NCI-H2107 treated with DMSO at 0.1 percent for 48 hours (cell line): ENCODE results near the gene LMTK3.
"Not testable (repeated sequence)": the region's sequence is repeated elsewhere in the genome, so short reads cannot be mapped to it uniquely, and the experiment has no call there.

ENCODE experiments used
- DNase-seq: peaks from one replicate; lab custom pipeline; 2025; ENCODE audit not compliant: unreplicated experiment; lab: John Stamatoyannopoulos, UW

The LMTK3 gene

DNA sequence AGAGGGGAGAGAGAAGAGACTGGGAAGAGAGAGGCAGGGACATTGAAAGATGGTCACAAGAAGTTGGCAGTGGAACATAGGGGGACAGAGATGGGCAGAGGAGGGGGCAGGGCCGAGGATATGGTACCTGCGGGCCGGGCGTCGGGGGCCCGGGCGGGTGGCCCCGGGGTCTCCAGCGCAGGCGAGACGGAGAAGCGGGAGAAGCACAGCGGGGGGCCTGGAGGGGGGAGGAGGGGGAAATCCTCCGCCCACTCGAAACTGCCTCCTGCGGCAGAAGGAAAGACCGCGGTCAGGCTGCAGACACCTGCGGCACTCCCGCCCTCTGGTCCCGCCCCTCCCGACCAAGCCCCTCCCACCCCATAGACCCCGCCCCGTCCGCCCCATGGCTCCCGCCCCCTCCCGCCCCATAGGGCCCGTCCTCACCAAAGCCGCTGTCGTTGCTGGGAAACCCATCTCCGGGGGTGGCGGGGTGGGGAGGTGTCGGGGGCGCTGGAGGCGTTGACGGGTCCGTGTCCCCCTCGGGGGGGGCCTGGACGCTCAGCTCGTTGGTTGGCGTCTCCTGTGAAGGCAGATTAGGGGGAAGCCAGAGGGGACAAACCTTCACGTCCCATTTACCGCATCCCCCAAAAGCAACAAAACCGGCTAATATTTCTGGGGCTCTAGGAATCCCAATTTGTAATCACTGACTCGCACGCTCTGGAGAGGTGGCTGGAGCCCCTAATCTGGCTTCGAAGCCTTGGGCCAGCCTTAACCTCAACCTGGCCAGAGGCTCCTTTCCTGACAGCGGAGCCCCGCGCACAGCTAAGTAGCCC lies 20.4 kb downstream of the LMTK3 start:
- peak; percentile 26 for DNase-seq

GRCh38 chr19:48489608-48490216 lies 21.9 kb downstream of the LMTK3 start:
- no peak for DNase-seq

DNA sequence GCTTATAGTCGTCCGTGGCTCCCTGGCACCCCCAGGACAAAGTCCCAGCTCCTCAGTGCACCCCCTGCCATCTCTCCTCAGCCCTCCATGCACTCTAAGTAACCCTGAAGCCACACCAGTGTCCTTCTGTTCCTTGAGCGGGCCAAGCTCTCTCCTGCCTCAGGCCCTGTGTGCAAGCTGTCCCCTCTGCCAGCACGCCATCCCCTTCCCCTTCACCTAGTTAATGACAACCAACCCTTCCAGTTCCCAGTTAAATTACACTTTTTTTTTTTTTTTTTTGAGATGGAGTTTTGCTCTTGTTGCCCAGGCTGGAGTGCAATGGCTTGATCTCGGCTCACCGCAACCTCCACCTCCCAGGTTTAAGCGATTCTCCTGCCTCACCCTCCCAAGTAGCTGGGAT lies 23.2 kb downstream of the LMTK3 start:
- not testable (repeated sequence) for DNase-seq

GRCh38 chr19:48487948-48488347 lies 23.7 kb downstream of the LMTK3 start:
- DNase-seq: no peak

DNA sequence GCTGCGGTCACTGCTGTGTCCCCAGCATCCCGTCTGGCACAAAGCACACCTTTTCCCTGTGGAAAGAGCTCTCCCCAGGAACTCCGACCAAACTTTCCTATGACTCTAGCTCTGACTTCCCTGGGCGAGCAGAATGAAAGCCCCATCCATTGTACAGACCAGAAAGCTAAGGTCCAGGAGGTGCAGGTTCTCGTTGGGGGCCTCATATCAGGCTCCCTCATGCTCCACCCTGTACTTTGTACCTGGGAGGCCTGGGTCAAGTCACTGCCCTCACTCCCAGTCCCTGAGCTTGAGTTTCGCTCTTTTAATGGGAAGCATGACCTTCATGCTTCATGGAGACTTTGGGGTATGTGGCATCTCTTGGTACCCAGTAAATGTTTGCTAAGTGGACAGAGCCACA lies 24.1 kb downstream of the LMTK3 start:
- no peak for DNase-seq

DNA sequence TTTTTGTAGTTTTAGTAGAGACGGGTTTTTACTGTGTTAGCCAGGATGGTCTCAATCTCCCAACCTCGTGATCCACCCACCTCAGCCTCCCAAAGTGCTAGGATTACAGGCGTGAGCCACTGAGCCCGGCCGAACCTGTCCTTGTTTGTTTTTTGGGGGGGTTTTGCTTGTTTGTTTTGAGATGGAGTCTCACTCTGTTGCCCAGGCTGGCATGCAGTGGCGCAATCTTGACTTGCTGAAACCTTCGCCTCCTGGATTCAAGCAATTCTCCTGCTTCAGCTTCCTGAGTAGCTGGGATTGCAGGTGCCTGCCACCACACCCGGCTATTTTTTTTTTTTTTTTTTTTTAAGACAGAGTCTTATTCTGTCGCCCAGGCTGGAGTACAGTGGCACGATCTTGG lies 24.9 kb downstream of the LMTK3 start:
- DNase-seq: not testable (repeated sequence)

DNA sequence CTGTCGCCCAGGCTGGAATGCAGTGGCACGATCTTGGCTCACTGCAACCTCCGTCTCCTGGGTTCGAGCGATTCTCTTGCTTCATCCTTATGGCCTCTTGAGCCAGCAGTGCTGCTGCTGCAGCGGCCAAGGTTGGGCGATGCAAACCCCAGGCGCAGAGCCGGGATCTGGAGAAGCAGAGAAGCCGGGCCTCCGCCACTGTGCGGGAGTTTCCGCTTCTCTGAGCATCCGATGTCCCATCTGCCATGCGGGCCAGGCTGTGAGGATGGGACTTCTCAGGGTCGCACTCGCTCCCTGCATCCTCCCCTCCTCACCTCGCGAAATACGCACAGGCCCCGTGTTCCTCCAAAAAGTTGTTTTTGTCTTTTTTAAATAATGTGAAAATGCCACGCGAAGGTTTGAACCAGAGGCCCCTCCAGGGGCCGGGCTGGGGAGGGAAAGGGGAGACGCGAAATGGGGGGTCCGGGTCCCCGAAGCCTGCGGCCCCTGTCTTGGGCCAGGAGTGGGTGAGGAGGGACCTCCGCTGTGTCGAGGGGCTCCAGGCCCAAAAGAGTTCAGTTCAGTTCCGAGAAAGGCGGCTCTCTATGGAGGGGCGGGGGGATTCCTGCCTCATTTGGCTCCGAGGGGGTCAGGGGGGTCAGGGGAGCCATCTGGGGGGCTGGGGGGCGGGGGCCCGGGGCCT lies 26.6 kb downstream of the LMTK3 start:
- DNase-seq: no peak

- DNase-seq: no peak
These were observed 27.3 kb downstream of the LMTK3 start for GRCh38 chr19:48484247-48484893.

- DNase-seq: no peak
These were observed 28.3 kb downstream of the LMTK3 start for GRCh38 chr19:48483301-48483700.

- peak; percentile 31 for DNase-seq
These were observed 29.6 kb downstream of the LMTK3 start for GRCh38 chr19:48481846-48482639.

GRCh38 chr19:48480558-48481500 lies 30.8 kb downstream of the LMTK3 start:
- no peak for DNase-seq

- no peak for DNase-seq
These were observed 31.5 kb downstream of the LMTK3 start for GRCh38 chr19:48480183-48480557.

DNA sequence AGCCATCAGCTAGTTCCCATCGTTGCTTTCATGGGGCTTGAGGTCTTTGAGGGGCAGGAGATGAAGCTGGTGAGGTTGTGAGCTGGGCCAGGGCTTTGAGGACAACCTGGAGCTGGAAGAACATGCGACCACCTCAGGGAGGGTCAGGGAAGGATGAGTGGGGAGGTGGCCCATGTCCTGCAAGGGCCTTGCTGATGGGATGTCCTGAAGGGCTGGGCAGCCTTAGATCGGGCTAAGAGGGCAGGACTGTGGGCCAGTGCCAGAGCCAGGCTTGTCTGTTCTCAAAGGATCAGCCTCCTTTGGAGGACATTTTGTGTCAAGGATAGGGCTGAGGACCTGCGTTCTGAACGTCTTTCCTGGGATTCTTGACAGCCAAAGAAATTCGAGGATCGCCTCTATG lies 31.9 kb downstream of the LMTK3 start:
- no peak for DNase-seq

DNA sequence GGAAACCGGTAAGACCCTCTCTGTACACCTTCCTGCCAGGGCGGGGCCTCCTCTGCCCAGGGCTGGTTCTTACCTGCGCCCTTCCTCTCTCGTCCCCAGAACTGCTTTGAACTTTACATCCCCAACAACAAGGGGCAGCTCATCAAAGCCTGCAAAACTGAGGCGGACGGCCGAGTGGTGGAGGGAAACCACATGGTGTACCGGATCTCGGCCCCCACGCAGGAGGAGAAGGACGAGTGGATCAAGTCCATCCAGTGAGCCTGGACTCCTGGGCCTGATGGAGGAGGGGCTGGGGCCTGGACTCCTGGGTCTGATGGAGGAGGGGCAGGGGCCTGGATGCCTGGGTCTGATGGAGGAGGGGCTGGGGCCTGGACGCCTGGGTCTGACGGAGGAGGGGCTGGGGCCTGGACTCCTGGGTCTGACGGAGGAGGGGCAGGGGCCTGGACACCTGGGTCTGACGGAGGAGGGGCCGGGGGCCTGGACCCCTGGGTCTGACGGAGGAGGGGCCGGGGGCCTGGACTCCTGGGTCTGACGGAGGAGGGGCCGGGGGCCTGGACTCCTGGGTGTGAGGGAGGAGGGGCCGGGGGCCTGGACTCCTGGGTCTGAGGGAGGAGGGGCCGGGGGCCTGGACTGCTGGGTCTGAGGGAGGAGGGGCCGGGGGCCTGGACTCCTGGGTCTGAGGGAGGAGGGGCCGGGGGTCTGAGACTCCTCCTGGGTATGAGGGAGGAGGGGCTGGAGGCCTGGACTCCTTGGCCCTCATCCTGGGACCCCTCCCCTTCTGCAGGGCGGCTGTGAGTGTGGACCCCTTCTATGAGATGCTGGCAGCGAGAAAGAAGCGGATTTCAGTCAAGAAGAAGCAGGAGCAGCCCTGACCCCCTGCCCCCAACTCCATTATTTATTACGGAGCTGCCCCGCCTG lies 33.0 kb downstream of the LMTK3 start:
- no peak for DNase-seq

DNA sequence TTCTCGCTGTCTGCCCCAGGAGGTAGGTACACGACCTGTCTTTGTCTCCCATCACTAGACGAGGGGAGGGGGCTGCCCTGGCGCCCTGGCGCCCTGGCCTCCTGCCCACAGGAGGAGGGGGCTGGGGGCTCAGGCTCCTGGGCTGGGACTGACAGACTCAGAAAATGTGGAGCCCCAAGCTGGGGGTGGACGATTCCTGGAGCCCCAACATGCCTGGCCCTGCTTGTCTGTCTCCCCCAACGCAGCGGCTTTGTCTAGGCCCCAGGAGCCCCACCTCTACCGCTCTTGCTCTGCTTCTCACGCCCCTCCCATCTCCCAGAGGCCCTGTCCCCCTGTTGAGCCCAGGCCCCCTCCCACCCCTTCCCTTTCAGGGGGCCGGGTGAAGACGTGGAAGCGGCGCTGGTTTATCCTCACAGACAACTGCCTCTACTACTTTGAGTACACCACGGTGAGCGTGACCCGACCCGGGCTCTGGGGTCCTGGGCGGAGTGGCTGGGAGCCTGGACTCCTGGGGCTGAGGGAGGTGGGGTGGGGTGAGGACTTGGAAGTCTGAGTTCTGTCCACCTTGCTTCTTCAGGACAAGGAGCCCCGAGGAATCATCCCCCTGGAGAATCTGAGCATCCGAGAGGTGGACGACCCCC lies 33.8 kb downstream of the LMTK3 start:
- DNase-seq: no peak

DNA sequence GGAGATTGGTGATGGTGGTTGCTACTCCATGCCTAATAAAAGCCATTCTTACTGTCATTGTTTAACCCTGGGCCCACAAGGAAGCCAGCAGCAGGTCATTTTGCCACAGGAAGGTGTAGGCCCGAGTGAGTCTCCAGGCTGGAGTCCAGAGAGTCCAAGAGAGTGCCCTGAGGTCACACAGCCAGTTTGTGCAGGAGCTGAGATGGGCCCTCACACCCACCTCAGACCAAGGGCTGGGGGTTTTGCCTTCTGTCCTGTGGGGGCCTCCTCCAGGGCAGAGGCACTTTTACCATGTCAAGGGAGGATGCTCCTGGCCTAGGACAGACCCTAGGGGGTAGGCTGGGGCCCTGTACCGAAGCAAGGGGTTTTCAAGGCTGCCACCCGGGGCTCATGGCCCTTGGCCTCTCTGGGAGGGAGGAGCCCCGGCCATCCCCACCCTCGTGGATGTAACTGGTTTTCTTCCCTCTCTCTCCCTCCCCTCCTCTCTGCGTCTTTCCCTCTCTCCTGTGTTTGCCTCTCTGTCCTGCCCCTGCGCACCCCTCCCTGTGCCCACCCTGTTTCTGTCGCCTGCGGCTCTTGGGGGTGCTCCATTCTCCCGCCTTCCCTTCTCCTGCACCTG lies 34.5 kb downstream of the LMTK3 start:
- no peak for DNase-seq

- DNase-seq: no peak
These were observed 35.5 kb downstream of the LMTK3 start for GRCh38 chr19:48476176-48476575.
